ENCODE measurements around the gene PLAC9.
"Not testable (repeated sequence)": the region's sequence is repeated elsewhere in the genome, so short reads cannot be mapped to it uniquely, and the experiment has no call there.

The PLAC9 gene

GRCh38 chr10:80126876-80127275 lies 5.7 kb upstream of the PLAC9 start:
- intact Hi-C loops (cut with micrococcal nuclease) = no loop called here
- Mint-ChIP-seq H3K27me3 (peaks cover 12% of the 10 kb centered on the region), H3K27ac (no peak overlapping the region), H3K4me1 (ENCODE audit: low read depth) (no peaks in the 10 kb centered on the region), H3K4me3 (no peak overlapping the region), H3K9me3 (no peaks in the 10 kb centered on the region), H3K36me3 (ENCODE audit: low read depth) (no peaks in the 10 kb centered on the region)

- intact Hi-C loops (cut with micrococcal nuclease) = no loop called here
- H3K9me3 Mint-ChIP-seq = no peaks in the 10 kb centered on the region
- no peaks in the 10 kb centered on the region for H3K36me3 Mint-ChIP-seq (ENCODE audit: low read depth)
- no peak overlapping the region for H3K27ac Mint-ChIP-seq
- H3K4me3 Mint-ChIP-seq = no peak overlapping the region
- H3K4me1 Mint-ChIP-seq (ENCODE audit: low read depth) = peaks cover 9% of the 10 kb centered on the region
- H3K27me3 Mint-ChIP-seq = peaks cover 42% of the 10 kb centered on the region
These were observed 1.0 kb upstream of the PLAC9 start for GRCh38 chr10:80131499-80131901.

GRCh38 chr10:80133206-80133605 lies 676 bp downstream of the PLAC9 start:
- intact Hi-C loops (cut with micrococcal nuclease) = no loop called here
- Mint-ChIP-seq H3K4me3 (no peak overlapping the region), H3K4me1 (ENCODE audit: low read depth) (peaks cover 9% of the 10 kb centered on the region), H3K9me3 (no peaks in the 10 kb centered on the region), H3K36me3 (ENCODE audit: low read depth) (no peaks in the 10 kb centered on the region), H3K27me3 (peaks cover 42% of the 10 kb centered on the region), H3K27ac (no peak overlapping the region)

GRCh38 chr10:80133687-80134086 lies 1.2 kb downstream of the PLAC9 start:
- H3K9me3 Mint-ChIP-seq; H3K4me1 Mint-ChIP-seq (ENCODE audit: low read depth); intact Hi-C loops (cut with micrococcal nuclease); H3K4me3 Mint-ChIP-seq; H3K27ac Mint-ChIP-seq; H3K36me3 Mint-ChIP-seq (ENCODE audit: low read depth): not testable (repeated sequence)
- peaks cover 42% of the 10 kb centered on the region for H3K27me3 Mint-ChIP-seq

- H3K27me3 Mint-ChIP-seq = peaks cover 37% of the 10 kb centered on the region
- peaks cover 9% of the 10 kb centered on the region for H3K4me1 Mint-ChIP-seq (ENCODE audit: low read depth)
- intact Hi-C loops (cut with micrococcal nuclease) = no loop called here
- no peak overlapping the region for H3K4me3 Mint-ChIP-seq
- H3K36me3 Mint-ChIP-seq (ENCODE audit: low read depth) = no peaks in the 10 kb centered on the region
- no peaks in the 10 kb centered on the region for H3K9me3 Mint-ChIP-seq
- no peak overlapping the region for H3K27ac Mint-ChIP-seq
These were observed 3.6 kb downstream of the PLAC9 start for GRCh38 chr10:80136134-80136571.

GRCh38 chr10:80137031-80137862 lies 4.7 kb downstream of the PLAC9 start:
- H3K4me1 Mint-ChIP-seq (ENCODE audit: low read depth) = peaks cover 9% of the 10 kb centered on the region
- no peaks in the 10 kb centered on the region for H3K9me3 Mint-ChIP-seq
- H3K27me3 Mint-ChIP-seq = peaks cover 31% of the 10 kb centered on the region
- H3K36me3 Mint-ChIP-seq (ENCODE audit: low read depth) = no peaks in the 10 kb centered on the region
- intact Hi-C loops (cut with micrococcal nuclease) = no loop called here
- no peak overlapping the region for H3K27ac Mint-ChIP-seq
- no peak overlapping the region for H3K4me3 Mint-ChIP-seq

- Mint-ChIP-seq H3K27ac (no peak overlapping the region), H3K36me3 (ENCODE audit: low read depth) (no peaks in the 10 kb centered on the region), H3K27me3 (peaks cover 25% of the 10 kb centered on the region), H3K4me1 (ENCODE audit: low read depth) (peaks cover 4% of the 10 kb centered on the region), H3K9me3 (no peaks in the 10 kb centered on the region), H3K4me3 (no peak overlapping the region)
- intact Hi-C loops (cut with micrococcal nuclease) = no loop called here
These were observed 5.4 kb downstream of the PLAC9 start for GRCh38 chr10:80137920-80138319.

- Mint-ChIP-seq H3K4me1 (ENCODE audit: low read depth) (peaks cover under 1% of the 10 kb centered on the region), H3K36me3 (ENCODE audit: low read depth) (no peaks in the 10 kb centered on the region), H3K9me3 (no peaks in the 10 kb centered on the region), H3K4me3 (no peak overlapping the region), H3K27me3 (peaks cover 14% of the 10 kb centered on the region), H3K27ac (no peak overlapping the region)
- intact Hi-C loops (cut with micrococcal nuclease) = no loop called here
These were observed 6.7 kb downstream of the PLAC9 start for GRCh38 chr10:80139265-80139664.

- H3K27ac Mint-ChIP-seq = no peak overlapping the region
- peaks cover 9% of the 10 kb centered on the region for H3K4me1 Mint-ChIP-seq (ENCODE audit: low read depth)
- no peaks in the 10 kb centered on the region for H3K36me3 Mint-ChIP-seq (ENCODE audit: low read depth)
- H3K9me3 Mint-ChIP-seq = no peaks in the 10 kb centered on the region
- H3K4me3 Mint-ChIP-seq = no peak overlapping the region
- H3K27me3 Mint-ChIP-seq = peaks cover 10% of the 10 kb centered on the region
- intact Hi-C loops (cut with micrococcal nuclease) = no loop called here
These were observed 7.7 kb downstream of the PLAC9 start for GRCh38 chr10:80140251-80140650.

GRCh38 chr10:80141696-80142460 lies 9.3 kb downstream of the PLAC9 start:
- Mint-ChIP-seq H3K4me3 (no peak overlapping the region), H3K4me1 (ENCODE audit: low read depth) (peaks cover 14% of the 10 kb centered on the region), H3K27ac (no peak overlapping the region), H3K9me3 (no peaks in the 10 kb centered on the region), H3K27me3 (peaks cover 6% of the 10 kb centered on the region), H3K36me3 (ENCODE audit: low read depth) (no peaks in the 10 kb centered on the region)
- intact Hi-C loops (cut with micrococcal nuclease) = no loop called here

GRCh38 chr10:80144067-80144695 lies 11.7 kb downstream of the PLAC9 start:
- Mint-ChIP-seq H3K4me3 (no peak overlapping the region), H3K27ac (peak overlapping the region; percentile 33), H3K36me3 (ENCODE audit: low read depth) (peaks cover 17% of the 10 kb centered on the region), H3K4me1 (ENCODE audit: low read depth) (peaks cover 16% of the 10 kb centered on the region), H3K27me3 (peaks cover 6% of the 10 kb centered on the region), H3K9me3 (no peaks in the 10 kb centered on the region)
- intact Hi-C loops (cut with micrococcal nuclease) = loop anchor here (1.0 kb wide), 1 partner anchor 78 kb away; no protein-coding TSS in a partner anchor

GRCh38 chr10:80144696-80145131 lies 12.2 kb downstream of the PLAC9 start:
- Mint-ChIP-seq H3K4me3 (no peak overlapping the region), H3K4me1 (ENCODE audit: low read depth) (peaks cover 22% of the 10 kb centered on the region), H3K27me3 (peaks cover 6% of the 10 kb centered on the region), H3K27ac (peak overlapping the region; percentile 33), H3K36me3 (ENCODE audit: low read depth) (peaks cover 22% of the 10 kb centered on the region), H3K9me3 (no peaks in the 10 kb centered on the region)
- intact Hi-C loops (cut with micrococcal nuclease) = loop anchor here (1.0 kb wide), 1 partner anchor 78 kb away; no protein-coding TSS in a partner anchor

- H3K4me3 Mint-ChIP-seq; intact Hi-C loops (cut with micrococcal nuclease): not testable (repeated sequence)
These were observed 13.1 kb downstream of the PLAC9 start for GRCh38 chr10:80145406-80146308.

More at GRCh38 chr10:80145406-80146308, 13.1 kb downstream of the PLAC9 start:
- not testable (repeated sequence) for H3K27me3 Mint-ChIP-seq, H3K9me3 Mint-ChIP-seq, H3K27ac Mint-ChIP-seq
- peaks cover 32% of the 10 kb centered on the region for H3K36me3 Mint-ChIP-seq (ENCODE audit: low read depth)
- H3K4me1 Mint-ChIP-seq (ENCODE audit: low read depth) = peaks cover 26% of the 10 kb centered on the region

All from dendritic cell treated with granulocyte-macrophage colony-stimulating factor and Interleukin-4, amounts not matched to agents 40 ng/mL and 50 ng/mL, for 4 days (primary cell).